ENCODE measurements around the gene LRIG1. TPM values are rescaled to one million over a fixed set of nuclear protein-coding genes. Genes with fewer than 3 reads are reported as not detected.

LRIG1 gene
- total RNA-seq, 1 donor from 2014 or later: 15.8 TPM

DNA sequence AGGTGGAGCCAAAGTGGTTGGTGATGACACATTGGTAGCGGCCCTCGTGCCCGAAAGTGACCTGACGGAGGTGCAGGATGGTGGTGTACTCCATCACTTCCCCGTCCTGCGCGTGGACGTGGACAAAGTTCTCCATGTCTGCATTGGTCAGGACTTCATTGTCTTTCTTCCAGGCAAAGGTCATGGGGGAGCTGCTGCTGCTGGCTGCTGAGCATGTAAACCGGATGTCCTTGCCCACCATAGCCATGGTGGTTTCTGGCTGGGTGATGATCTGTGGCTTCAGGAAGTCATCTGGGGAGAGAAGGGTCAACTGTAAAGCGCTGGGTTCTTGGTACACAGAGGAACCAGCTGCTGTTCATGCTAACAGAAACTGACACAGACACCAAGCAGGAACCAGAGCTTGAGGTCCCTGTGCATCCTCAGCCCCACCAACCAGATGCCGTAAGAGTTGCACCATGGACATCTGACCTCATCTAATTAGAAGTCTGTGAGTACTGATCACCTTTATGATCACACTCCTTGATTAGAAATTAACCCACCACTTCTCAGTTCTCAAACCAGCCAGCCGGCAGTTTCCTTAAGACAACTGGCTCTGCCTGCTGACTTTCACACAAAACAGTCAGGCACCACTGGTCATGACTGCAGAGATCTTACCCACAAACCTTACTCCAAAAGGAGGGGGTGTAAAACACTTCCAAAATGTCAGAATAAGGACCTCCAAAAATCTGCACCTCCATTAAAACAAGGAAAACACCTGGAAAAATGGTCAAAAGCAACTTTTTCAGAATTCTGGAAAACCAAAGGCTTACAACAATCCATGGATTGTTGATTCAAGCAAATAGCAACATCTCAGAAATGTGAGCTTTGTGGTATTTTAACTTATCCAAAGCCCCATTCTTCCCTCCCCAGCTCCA lies 114.6 kb downstream of the LRIG1 start:
- DNase-seq (ENCODE audit: low spot score): no peak

DNA sequence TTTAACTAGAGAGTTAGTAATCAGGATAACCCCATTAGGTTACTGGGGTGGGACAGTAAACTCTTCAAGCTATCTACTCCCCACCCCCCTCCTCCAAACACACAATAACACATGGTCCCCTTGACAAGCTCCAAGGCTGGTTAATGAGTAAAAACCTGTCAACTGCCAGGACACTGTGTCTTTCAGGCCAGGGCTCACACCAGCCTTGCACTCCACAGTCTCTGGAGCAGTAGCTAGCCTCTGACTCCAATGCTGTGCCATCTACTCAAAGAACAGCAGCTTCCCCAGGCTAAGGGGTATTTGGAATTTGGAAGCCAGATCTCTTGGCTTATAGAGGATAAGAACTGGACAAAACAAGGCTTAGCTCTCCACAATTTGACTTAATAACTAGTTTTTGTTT lies 115.8 kb downstream of the LRIG1 start:
- DNase-seq (ENCODE audit: low spot score): no peak

DNA sequence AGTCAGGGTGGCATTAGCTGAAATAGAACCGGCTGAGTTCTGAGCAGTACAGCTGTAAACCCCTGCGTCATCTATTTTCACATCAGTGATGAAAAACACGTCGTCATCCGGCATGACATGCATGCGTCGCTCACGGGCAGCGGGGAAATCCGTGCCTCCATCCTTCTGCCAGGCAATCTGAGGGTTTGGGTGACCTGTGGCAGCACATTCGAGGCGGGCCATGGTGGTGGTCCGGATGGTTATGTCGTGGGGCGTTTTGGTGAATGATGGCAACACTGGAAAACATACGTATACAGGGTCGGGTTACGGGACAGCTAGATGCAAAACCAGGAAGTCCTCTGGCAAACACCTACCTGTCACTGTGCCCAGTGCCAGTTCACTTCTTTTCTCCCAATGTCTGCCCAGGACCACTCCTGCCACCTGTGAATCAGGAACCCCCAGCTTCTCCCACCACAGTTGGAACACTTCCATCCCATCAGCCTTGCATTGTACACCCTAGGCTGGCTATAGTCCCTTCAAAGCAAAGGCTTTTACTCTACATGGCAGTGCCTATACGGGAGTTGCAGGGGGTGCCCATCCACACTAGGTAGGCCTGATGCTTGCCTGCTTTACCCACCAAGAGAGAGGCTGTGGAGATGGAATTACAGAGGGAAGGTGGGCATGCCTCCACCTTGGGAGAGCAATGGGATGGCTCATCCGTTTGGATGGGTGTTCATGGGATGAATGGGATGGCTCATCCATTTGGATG lies 116.7 kb downstream of the LRIG1 start:
- no peak for DNase-seq (ENCODE audit: low spot score)

DNA sequence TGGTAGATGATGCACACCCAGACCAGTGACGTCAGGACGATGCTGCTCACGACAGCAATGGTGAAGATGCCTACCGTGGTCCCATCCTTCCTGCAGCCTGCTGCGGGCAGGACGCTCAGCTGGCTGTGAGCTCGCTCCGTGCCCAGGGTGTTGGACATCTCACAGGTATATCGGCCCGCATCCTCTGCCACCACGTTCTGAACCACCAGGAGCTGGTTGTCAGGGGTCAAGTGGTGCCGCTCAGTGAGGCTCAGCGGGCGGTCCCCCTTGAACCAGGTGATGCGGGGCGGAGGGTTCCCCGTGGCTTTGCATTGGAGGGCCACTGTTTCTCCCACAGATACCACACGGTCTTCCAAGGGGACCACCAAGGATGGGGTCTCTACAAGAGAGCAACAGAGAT lies 117.8 kb downstream of the LRIG1 start:
- no peak for DNase-seq (ENCODE audit: low spot score)

DNA sequence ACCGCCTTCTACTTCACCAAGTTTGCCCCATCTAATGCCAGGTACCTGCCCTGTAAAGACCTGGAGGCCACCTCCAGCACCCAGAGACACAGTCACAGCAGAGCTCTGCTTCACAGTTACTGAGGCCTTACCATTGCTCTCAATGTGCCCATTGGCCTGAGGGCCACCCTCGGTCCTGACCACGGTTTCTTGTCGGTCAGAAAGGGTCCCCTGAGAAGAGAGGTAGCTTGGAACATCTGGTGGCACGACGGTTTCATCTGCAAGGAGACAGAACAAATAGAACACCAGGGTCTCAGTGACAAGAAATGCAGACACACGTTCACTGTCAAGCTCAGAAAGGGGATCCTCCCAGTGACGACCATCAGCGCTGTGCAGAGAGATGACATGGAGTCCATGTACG lies 118.7 kb downstream of the LRIG1 start:
- no peak for DNase-seq (ENCODE audit: low spot score)

DNA sequence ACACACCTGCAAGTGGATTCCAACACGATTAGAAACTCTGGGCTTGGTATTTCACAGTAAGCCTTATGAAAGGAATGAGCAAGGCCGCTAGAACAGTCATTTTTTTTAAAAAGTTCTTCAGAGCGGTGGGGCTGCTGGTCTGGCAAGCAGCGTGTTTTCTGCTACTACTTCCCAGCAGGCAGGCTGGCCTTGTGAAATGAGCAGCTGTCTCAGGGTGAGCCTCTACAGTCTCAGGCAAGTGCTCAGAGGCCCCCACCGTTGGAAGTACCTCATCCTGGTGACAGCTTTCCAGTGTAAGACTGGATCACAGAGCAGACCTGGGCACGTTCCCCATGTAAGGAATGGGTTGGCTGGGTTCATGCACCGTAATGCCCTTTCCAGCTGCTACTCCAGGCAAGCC lies 119.2 kb downstream of the LRIG1 start:
- DNase-seq (ENCODE audit: low spot score): no peak

DNA sequence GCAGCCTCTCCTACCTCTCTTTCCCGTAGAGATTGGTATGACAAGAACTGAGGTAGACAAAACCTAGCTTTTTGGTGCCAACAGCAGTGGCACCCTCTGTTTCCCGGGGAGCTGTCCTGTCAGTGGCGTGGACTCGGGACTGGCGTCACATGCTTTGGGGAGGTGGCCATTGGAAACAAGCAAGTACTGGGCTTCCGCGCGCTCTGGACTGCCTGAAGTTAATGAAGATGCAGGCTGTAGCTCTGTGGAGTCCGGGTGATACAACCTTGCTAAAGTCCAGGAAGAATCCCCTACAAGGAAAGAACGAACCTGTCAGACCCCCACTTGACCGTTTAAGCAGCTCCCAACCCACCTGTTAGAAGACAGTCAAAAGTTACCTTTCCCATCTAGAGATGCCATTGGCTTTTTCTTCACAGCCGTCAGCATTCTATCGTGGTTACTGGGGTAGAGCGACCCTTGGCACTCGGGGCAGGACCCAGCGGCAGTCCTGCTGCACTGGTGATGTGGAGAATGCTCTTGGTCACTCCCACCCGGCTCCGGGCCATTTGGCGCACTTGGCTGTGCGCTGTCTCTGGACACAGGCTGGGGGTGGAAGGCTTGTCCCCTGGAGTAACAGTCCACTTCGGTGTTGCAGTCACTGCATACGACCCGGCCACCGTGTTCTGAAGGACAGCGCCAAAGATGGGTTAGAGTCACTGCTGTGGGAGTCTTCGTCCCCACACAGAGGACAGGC lies 120.5 kb downstream of the LRIG1 start:
- DNase-seq (ENCODE audit: low spot score): no peak

DNA sequence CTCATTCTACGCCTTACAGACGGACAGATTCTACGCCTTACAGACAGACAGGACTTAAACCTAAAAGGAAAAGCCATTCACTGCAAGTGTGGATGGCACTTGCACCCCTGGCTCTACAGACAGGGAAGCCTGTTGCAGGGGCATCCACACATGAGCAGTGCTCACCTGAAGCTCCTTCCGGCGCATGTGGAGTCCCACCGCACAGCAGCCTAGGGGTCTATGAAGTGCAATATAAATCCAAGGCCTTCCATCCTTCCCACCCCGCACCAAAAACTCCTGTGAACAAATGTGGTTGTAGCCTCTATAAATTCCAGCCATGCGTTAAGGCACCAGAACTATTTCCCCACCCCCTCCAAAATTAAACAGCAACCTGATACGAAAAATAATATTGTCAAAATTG lies 121.3 kb downstream of the LRIG1 start:
- no peak for DNase-seq (ENCODE audit: low spot score)

DNA sequence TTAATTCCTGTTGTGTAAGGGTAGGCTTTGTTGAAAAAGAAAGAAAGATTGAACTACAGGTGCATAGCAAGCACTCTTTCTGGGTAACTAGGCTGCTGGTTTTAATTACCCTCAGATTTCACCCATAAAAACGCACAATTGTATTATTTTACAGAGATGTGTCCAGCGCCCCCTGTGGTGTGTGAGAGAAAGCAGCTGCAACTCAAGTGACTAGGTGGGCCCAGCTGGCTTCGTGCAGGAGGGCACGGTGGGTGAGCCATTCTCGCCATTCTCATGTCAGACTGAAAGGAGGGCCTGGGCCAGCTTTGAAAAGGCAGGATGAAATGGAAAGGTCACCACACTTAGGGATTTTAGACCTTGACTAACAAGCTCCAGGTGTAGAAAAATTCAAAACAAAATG lies 122.6 kb downstream of the LRIG1 start:
- no peak for DNase-seq (ENCODE audit: low spot score)

DNA sequence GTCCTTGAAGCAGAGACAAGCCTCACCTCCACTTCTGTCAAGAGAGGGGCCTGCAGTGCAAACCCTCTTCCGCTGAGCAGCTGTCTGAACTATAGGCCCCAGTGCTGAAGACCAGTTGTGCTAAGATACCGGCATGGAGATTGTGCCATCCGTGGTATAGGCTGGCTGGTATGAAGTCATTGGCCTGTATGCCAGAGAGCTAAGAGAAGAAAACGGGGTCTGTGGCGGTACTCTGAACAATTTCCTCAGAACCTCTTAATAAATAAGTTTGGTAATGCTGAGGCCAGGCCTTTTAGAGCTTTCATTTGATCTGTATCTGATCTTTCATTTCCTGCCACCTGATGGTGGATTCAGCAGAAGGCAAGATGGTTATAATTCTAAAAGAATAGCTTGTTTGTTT lies 123.0 kb downstream of the LRIG1 start:
- no peak for DNase-seq (ENCODE audit: low spot score)

DNA sequence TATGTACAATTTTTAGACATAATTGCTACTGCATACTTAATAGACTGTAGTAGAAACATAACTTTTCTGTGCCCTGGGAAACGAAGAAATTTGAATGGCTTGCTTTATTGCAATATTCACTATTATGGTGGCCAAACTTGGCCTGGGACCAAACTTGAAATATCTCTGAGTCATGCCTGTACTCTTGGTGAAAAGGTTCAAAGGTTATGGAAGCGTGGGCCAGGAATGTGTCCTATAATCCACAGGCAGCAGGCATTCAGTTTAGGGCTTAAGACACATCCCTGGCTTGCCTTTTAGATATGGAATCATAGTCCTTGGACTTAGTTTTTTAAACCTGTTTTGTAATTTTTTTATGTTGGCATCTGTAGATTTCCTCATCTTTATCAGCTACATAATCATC lies 124.3 kb downstream of the LRIG1 start:
- DNase-seq (ENCODE audit: low spot score): no peak

DNA sequence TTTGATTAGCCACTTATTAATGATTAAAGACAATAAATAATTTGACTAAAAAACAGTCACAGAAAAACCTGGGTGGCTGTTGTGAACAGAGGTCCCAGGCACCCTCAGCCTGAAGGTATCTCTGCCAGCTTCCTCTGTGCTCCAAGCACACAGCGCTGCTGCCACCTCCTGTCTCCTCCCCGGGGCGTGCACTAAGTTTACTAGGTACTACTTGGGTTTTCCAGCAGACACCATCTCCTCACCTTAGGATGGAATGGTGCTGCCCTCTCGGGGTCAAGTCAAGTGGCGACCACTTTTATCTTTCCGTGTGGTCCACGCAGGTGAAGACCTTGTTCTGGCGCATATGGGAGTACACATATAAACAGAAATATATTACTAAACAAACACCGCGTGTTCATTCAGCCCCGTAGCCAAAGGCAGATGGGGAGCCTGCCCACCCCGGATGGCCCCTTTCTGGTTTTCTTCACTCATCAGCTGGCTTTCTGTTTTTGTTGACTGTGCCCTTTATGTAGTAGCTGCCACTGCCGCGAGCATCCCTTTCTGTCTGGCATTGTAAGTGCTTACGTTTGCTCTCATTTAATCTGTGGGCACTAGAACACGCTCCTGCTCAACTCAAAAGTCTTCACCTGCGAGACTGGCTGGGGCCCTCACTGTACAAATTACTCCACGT lies 128.0 kb downstream of the LRIG1 start:
- no peak for DNase-seq (ENCODE audit: low spot score)

DNA sequence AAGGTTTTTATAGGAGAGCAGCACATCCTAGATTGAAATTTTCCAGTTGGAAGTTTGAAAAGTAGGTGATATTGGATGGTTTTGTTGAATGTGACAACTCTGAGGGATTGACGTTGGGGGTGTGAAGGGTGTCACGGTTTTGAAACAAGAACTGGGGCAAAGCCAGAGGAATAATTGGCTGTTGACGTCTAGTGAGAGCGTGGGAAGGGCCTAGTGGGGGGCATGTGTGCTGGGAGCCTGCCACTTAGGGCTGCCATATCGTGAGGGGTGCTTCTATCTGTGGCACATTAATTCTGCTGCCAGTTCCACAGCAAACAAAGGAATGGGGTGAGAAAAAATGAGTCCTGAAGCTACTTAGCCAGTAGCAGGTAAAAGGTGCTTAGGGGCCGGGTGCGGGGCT lies 129.4 kb downstream of the LRIG1 start:
- no peak for DNase-seq (ENCODE audit: low spot score)

DNA sequence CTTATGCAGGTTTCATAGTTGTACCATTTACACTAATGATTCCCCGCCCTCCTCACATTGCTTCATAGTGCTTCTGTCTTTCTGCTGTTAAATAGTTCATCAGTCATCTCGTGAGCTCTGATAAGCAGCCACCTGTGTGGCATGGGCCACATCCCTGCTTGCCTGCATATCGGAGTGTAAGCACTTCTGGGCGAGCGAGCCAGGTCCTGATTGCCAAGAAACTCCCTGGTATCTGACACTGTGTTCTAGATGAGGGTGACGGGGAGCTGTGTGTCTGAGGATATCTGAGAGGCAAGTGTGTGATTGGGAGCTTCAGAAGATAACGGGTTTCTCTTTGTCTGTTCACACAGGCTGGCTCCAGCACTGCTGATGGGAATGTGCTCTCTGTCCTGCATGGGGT lies 130.6 kb downstream of the LRIG1 start:
- DNase-seq (ENCODE audit: low spot score): no peak

DNA sequence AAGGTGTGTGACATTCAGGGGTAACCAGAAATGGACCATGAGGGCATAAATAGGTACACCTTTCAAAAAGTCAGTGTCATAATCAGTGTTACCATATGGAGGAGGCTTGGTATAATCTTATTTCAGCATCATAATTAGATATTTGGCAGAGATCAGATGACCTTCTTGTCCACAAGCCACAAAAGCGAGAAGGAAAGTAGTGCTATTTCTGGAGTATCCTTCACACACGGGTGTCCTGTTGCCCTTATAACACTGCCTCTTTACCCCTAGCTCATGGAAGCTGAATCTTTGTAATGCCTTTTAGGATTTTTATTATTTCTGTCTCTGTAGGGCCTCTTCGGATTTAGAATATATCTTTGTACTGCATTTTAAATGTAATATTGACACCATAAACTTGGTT lies 132.8 kb downstream of the LRIG1 start:
- DNase-seq (ENCODE audit: low spot score): no peak

DNA sequence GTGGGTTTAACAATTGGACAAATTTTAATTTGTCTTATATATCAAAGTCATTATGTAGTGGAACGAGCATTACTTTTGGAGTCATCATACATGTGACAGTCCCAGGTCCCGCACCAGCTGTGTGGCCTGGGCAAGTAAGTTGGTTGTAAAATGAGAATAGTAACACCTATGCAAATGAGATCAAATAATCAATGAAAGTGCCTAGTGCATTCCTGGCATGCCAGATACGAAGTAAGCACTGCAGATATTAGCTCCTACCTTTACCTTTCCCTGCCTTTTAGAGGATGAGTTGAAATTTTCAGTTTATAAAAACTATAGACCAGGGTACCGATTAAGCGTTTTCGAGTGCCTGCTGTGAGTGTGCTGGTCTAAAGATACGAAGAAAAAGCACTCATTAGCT lies 134.1 kb downstream of the LRIG1 start:
- DNase-seq (ENCODE audit: low spot score): no peak

DNA sequence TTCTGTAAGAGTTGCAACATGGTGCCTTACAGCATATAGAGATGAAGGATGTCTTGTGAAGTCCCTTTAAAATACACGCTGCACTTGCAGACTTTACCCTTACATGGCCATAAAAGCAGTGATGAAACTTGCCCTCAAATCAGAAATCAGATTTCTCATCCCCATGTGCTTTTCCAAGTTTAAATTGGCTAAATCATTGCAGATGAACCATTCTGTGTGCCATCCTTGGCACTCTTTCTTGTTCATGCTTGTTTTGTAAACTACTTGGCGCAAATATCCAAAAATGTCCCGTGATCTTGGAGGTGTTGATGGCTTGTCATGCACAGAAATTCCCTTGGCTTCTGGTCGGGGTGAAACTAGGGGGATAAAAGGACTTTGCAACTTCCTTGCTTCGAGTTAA lies 135.7 kb downstream of the LRIG1 start:
- DNase-seq (ENCODE audit: low spot score): no peak

DNA sequence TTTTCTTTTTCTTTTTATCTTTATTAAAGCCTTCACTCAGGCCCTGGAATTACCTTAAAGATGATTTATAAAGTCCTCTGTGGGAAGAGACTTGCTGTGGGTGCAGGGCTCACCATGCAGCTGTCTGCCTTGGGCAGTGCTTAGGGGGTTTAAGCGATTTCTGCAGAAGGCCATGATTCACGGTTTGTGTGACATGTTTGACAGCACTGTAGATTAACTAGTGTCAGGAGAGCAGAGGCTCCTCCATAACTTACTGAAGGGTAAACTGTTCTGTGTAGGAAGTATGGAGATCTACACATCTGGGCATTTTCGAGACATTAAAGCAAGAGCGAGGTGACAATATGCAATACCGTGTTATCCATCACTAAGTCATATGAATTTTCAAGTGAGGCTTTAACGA lies 137.7 kb downstream of the LRIG1 start:
- DNase-seq (ENCODE audit: low spot score): no peak

DNA sequence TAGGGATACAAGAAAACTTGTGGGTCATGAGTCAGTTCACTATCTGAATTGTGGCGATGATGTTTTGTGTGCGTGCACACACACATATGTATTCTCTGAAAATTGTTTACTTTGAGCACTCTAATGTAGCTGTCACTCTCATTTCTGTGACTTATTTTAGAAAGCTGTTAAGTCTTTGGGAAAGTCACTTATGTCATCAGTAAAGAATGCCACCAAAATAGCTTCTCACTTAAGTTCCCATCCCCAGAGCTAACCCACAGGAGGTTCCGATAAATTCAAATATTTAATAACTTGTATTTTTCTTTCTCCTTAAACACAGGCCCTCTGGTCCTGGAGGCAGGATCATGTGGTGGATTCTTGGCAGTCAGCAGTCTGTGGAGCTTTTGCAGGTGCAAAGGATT lies 138.3 kb downstream of the LRIG1 start:
- DNase-seq (ENCODE audit: low spot score): no peak

DNA sequence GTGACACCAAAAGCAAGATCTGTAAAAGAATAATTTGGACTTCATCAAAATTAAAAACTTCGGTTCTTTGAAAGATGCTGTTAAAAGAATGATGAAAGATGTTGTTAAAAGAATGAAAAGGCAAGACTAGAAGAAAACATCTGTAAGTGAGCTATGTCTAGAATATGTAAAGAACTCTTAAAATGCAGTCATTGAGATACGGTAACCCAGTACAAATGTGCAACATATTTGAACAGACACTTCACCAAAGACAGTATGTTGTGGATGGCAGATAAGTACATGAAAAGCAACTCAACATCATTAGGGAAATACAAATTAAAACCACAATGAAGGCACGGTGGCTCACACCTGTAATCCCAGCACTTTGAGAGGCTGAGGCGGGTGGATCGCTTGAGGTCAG lies 139.5 kb downstream of the LRIG1 start:
- no peak for DNase-seq (ENCODE audit: low spot score)

DNA sequence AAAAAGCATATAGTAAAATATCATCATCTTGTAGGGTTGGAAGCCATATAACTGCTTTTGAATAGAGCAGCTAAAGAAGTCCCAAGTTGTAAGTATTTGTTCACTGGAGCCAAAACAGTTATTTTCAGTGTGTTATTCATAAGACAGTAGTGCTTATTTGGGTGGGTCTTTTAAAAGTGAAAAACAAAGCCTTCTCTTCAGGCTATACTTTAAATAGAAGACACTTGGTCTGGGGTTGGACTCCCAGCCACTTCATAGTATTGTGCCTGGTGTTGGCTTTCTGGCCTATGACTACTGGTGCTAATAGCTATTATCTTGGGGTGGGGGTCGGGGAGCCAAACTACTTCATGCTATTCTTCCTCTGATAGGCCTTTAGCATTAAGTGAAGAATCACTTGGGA lies 144.8 kb downstream of the LRIG1 start:
- no peak for DNase-seq (ENCODE audit: low spot score)

DNA sequence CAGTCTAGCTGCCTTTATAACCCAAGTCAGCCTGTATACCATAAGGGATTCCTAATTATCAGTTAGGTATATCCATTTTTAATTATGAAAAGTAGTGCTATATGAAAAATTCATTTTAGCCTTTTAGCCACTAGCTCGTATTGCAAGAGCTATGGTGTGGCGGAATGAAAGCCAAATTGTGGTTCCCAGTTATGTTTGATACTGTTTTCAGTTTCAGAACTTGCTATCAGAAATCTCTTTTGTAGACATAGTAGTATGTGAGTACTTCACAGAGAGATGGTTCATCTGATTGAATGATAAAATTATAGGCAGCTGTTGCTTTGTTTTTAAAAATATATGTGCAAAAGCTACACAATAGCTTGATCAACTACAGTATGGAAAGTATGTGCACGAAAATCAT lies 145.4 kb downstream of the LRIG1 start:
- DNase-seq (ENCODE audit: low spot score): no peak

Measured in ureter (tissue), 1 donor.